ENCODE measurements around the gene CDC42BPG.

DNA sequence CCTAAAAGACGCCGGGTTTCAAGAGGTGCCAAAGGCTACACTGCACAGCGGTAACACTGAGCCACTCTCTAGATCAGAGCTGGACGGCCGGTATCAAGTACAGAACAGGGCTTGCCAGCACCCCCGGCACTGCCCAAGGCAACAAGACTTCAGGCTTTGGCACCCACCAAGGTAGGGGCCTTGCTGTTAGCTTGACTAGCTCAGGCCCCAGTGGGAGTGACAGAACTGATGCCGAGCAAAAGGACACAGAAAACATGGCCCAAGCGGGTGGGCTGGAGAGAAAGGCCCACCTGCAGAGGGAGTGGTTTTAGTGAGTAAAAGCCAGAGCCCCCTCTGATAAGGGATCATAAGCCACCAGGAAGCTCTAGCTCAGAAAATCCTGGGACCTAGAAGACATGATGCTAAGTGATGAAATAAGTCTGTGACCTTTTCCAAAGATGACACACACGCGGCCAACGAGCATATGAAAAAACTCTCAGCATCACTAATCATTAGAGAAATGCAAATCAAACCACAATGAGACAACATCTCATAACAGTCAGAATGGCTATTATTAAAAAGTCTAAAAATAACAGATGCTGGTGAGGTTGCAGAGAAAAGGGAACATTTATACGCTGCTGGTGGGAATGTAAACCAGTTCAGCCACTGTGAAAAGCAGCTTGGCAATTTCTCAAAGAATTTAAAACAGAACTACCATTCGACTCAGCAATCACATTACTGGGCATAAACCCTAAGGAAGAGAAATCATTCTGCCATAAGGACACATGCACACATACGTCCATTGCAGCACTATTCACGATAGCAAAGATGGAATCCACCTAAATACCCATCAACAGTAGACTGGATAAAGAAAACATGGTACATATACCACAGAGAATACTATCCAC, 21.1 kb upstream of the CDC42BPG start:
- TF ChIP-seq CREB1 (CRISPR knock-in tag; IDR thresholded peaks at IDR 0.05): no peak
- TF ChIP-seq, protein P1, sequence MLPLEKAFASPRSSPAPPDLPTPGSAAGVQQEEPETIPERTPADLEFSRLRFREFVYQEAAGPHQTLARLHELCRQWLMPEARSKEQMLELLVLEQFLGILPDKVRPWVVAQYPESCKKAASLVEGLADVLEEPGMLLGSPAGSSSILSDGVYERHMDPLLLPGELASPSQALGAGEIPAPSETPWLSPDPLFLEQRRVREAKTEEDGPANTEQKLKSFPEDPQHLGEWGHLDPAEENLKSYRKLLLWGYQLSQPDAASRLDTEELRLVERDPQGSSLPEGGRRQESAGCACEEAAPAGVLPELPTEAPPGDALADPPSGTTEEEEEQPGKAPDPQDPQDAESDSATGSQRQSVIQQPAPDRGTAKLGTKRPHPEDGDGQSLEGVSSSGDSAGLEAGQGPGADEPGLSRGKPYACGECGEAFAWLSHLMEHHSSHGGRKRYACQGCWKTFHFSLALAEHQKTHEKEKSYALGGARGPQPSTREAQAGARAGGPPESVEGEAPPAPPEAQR (CRISPR knock-in tag; IDR thresholded peaks at IDR 0.05): no peak
- no peak for TF ChIP-seq SP1 (CRISPR knock-in tag; conservative IDR thresholded peaks at IDR 0.05)
- TF ChIP-seq, protein P2, sequence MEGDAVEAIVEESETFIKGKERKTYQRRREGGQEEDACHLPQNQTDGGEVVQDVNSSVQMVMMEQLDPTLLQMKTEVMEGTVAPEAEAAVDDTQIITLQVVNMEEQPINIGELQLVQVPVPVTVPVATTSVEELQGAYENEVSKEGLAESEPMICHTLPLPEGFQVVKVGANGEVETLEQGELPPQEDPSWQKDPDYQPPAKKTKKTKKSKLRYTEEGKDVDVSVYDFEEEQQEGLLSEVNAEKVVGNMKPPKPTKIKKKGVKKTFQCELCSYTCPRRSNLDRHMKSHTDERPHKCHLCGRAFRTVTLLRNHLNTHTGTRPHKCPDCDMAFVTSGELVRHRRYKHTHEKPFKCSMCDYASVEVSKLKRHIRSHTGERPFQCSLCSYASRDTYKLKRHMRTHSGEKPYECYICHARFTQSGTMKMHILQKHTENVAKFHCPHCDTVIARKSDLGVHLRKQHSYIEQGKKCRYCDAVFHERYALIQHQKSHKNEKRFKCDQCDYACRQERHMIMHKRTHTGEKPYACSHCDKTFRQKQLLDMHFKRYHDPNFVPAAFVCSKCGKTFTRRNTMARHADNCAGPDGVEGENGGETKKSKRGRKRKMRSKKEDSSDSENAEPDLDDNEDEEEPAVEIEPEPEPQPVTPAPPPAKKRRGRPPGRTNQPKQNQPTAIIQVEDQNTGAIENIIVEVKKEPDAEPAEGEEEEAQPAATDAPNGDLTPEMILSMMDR (IDR thresholded peaks at IDR 0.05): no peak
- TF ChIP-seq TEAD4 (CRISPR knock-in tag; IDR thresholded peaks at IDR 0.05): no peak
- TF ChIP-seq, protein P3, sequence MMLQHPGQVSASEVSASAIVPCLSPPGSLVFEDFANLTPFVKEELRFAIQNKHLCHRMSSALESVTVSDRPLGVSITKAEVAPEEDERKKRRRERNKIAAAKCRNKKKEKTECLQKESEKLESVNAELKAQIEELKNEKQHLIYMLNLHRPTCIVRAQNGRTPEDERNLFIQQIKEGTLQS (CRISPR knock-in tag; conservative IDR thresholded peaks at IDR 0.05): no peak
- TF ChIP-seq HMGXB4 (CRISPR knock-in tag; IDR thresholded peaks at IDR 0.05): no peak
- TF ChIP-seq, protein P4, sequence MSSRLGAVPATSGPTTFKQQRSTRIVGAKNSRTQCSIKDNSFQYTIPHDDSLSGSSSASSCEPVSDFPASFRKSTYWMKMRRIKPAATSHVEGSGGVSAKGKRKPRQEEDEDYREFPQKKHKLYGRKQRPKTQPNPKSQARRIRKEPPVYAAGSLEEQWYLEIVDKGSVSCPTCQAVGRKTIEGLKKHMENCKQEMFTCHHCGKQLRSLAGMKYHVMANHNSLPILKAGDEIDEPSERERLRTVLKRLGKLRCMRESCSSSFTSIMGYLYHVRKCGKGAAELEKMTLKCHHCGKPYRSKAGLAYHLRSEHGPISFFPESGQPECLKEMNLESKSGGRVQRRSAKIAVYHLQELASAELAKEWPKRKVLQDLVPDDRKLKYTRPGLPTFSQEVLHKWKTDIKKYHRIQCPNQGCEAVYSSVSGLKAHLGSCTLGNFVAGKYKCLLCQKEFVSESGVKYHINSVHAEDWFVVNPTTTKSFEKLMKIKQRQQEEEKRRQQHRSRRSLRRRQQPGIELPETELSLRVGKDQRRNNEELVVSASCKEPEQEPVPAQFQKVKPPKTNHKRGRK (CRISPR knock-in tag; IDR thresholded peaks at IDR 0.05; ENCODE audit: borderline replicate concordance): no peak
- no peak for TF ChIP-seq ZNF121 (CRISPR knock-in tag; IDR thresholded peaks at IDR 0.05)
- TF ChIP-seq E2F1 (CRISPR knock-in tag; IDR thresholded peaks at IDR 0.05): no peak
- TF ChIP-seq CREM (CRISPR knock-in tag; IDR thresholded peaks at IDR 0.05): no peak
